ENCODE results near the gene NELFE. TPM values are rescaled to one million over a fixed set of nuclear protein-coding genes. Genes with fewer than 3 reads are reported as not detected.

The NELFE gene
- total and polyA plus RNA-seq, 4 donors = 11.1 to 21.8 (median 13.0) TPM

- Histone ChIP-seq H3K27ac (ENCODE audit: low read depth in 1 of 2, low read length in 2 of 2) (no peak overlapping the region), H3K4me3 (ENCODE audit: low read depth in 1 of 3, low read length in 3 of 3) (no peak overlapping the region), H3K27me3 (ENCODE audit: control insufficient read depth in 4 of 4, insufficient read depth in 4 of 4, low read length in 3 of 4) (no peaks in the 10 kb centered on the region), H3K4me1 (ENCODE audit: control insufficient read depth in 4 of 4, insufficient read depth in 4 of 4, low read length in 3 of 4) (peaks cover 3 to 11% (median 10%) of the 10 kb centered on the region in 4 donors), H3K9me3 (ENCODE audit: control insufficient read depth in 4 of 4, low read length in 3 of 4) (no peaks in the 10 kb centered on the region), H3K9ac (ENCODE audit: low read depth in 1 of 2, low read length in 2 of 2) (no peak overlapping the region), H3K36me3 (ENCODE audit: control insufficient read depth in 4 of 4, insufficient read depth in 3 of 4, low read depth in 1 of 4, low read length in 3 of 4) (peaks cover 5 to 37% (median 14%) of the 10 kb centered on the region in 4 donors)
- WGBS = 92% methylated on average over 3 of the region's 3 CpGs
- DNase-seq (ENCODE audit: low spot score) = no peak
- TF ChIP-seq EGR1 (IDR thresholded peaks at IDR 0.05; ENCODE audit: low read depth in 2 of 2) (no peak), MAX (IDR thresholded peaks at IDR 0.05) (no peak), REST (IDR thresholded peaks at IDR 0.05) (no peak), NR2F2 (IDR thresholded peaks at IDR 0.05) (no peak), CTCF (IDR thresholded peaks at IDR 0.05; ENCODE audit: low read depth, low read length, missing input control) (no peak), ZBTB33 (IDR thresholded peaks at IDR 0.05) (no peak), FOXA2 (IDR thresholded peaks at IDR 0.05) (no peak), HNF4A (conservative IDR thresholded peaks at IDR 0.05) (no peak), TAF1 (conservative IDR thresholded peaks at IDR 0.05) (no peak), YY1 (IDR thresholded peaks at IDR 0.05) (no peak), GABPA (IDR thresholded peaks at IDR 0.05 in 1 of 2, conservative IDR thresholded peaks at IDR 0.05 in 1 of 2) (no peak), FOXA1 (IDR thresholded peaks at IDR 0.05) (no peak), HNF4G (IDR thresholded peaks at IDR 0.05) (no peak), RXRA (IDR thresholded peaks at IDR 0.05) (no peak), JUND (IDR thresholded peaks at IDR 0.05) (no peak)
These were observed 23.8 kb downstream of the NELFE start for GRCh38 chr6:31935021-31935420.

- DNase-seq (ENCODE audit: low spot score) = no peak
- Histone ChIP-seq H3K27ac (ENCODE audit: low read depth in 1 of 2, low read length in 2 of 2) (no peak overlapping the region), H3K36me3 (ENCODE audit: control insufficient read depth in 4 of 4, insufficient read depth in 3 of 4, low read depth in 1 of 4, low read length in 3 of 4) (peaks cover 5 to 31% (median 10%) of the 10 kb centered on the region in 4 donors), H3K9ac (ENCODE audit: low read depth in 1 of 2, low read length in 2 of 2) (no peak overlapping the region), H3K27me3 (ENCODE audit: control insufficient read depth in 4 of 4, insufficient read depth in 4 of 4, low read length in 3 of 4) (no peaks in the 10 kb centered on the region), H3K4me3 (ENCODE audit: low read depth in 1 of 3, low read length in 3 of 3) (no peak overlapping the region), H3K9me3 (ENCODE audit: control insufficient read depth in 4 of 4, low read length in 3 of 4) (no peaks in the 10 kb centered on the region), H3K4me1 (ENCODE audit: control insufficient read depth in 4 of 4, insufficient read depth in 4 of 4, low read length in 3 of 4) (peaks cover 3 to 19% (median 15%) of the 10 kb centered on the region in 4 donors)
- no peak for TF ChIP-seq HNF4G (IDR thresholded peaks at IDR 0.05)
- TF ChIP-seq TAF1 (conservative IDR thresholded peaks at IDR 0.05) = no peak
- no peak for TF ChIP-seq EGR1 (IDR thresholded peaks at IDR 0.05; ENCODE audit: low read depth in 2 of 2)
- TF ChIP-seq JUND (IDR thresholded peaks at IDR 0.05) = no peak
- no peak for TF ChIP-seq NR2F2 (IDR thresholded peaks at IDR 0.05)
- no peak for TF ChIP-seq GABPA (IDR thresholded peaks at IDR 0.05 in 1 of 2, conservative IDR thresholded peaks at IDR 0.05 in 1 of 2)
- TF ChIP-seq FOXA2 (IDR thresholded peaks at IDR 0.05) = no peak
- no peak for TF ChIP-seq FOXA1 (IDR thresholded peaks at IDR 0.05)
- no peak for TF ChIP-seq ZBTB33 (IDR thresholded peaks at IDR 0.05)
- TF ChIP-seq ATF3 (IDR thresholded peaks at IDR 0.05) = no peak
- no peak for TF ChIP-seq REST (IDR thresholded peaks at IDR 0.05)
- TF ChIP-seq SP1 (IDR thresholded peaks at IDR 0.05) = no peak
- 93% methylated on average over 19 of the region's 19 CpGs for WGBS
These were observed 25.2 kb downstream of the NELFE start for GRCh38 chr6:31933537-31933936.
